K562 (cell line): ENCODE results near the gene HSF2BP. TPM values are rescaled to one million over a fixed set of nuclear protein-coding genes. Genes with fewer than 3 reads are reported as not detected.

Experiments used
- ATAC-seq: fragments of 200-7000 bp; cut with Tn5 transposase; 3 replicates; pipeline ENCODE4 v1.9.1; 2020; ENCODE audit warnings: moderate library complexity
- BruUV-seq: library from RNA; stranded (reverse); fragments of 400-500 nt; replicated peaks from 2 replicates; lab custom pipeline; 2021; lab: Mats Ljungman, UMichigan
- CTCF ChIA-PET: fragments of 300-600 bp; formaldehyde crosslinking; extraction: SDS; loops from one replicate; lab custom pipeline; 2021; ENCODE audit warnings: low intra/inter-chr PET ratio; lab: Yijun Ruan, JAX
- POLR2A ChIA-PET: fragments of 300-600, 350-650 bp; sonication (Branson Sonifier 250); formaldehyde crosslinking; extraction: SDS; loops from one replicate; lab custom pipeline; 2021; ENCODE audit warnings: antibody characterized with exemption, inconsistent platforms; lab: Yijun Ruan, JAX
- DNase-seq, 4 experiments: peaks; one replicate each; pipeline versions ENCODE4 v3.0.0 to v3.0.0-alpha.2; 2011 to 2018; ENCODE audit warnings: low spot score in 3 of 4, mixed read lengths in 3 of 4; ENCODE audit errors: extremely low read depth in 1 of 4
- FAIRE-seq: peaks from 2 replicates; lab custom pipeline; 2011; peaks lifted over from hg19 to GRCh38; lab: Jason Lieb, UNC
- H2AFZ ChIP-seq: 2 replicates; pipeline ENCODE4 v1.6.0; 2011; ENCODE audit warnings: low read depth, low read length, control low read depth, inconsistent platforms
- H3K27ac ChIP-seq: fragments of 200-600 bp; 3 replicates; pipeline ENCODE4 v1.8.0; 2011; ENCODE audit warnings: low read depth, mild to moderate bottlenecking, control low read depth, inconsistent platforms, low read length, moderate library complexity, mixed read lengths; ENCODE audit errors: extremely low read depth
- H3K27me3 ChIP-seq, 2 experiments: fragments of 300-600 bp in 1 of 2; 2 replicates in 1 of 2; 3 replicates in 1 of 2; pipeline versions ENCODE4 v1.6.0 to v1.8.0; 2011; ENCODE audit warnings: inconsistent platforms in 2 of 2, low read length in 2 of 2, mild to moderate bottlenecking in 1 of 2, mixed read lengths in 1 of 2, moderate library complexity in 1 of 2; ENCODE audit not compliant: control insufficient read depth in 2 of 2, insufficient read depth in 2 of 2
- H3K36me3 ChIP-seq: fragments of 300-600 bp; 3 replicates; pipeline ENCODE4 v1.8.0; 2011; ENCODE audit warnings: mild to moderate bottlenecking, low read length, inconsistent platforms; ENCODE audit not compliant: control insufficient read depth, insufficient read depth
- H3K4me1 ChIP-seq, 2 experiments: fragments of 200-600 bp in 1 of 2; replicated peaks in 1 of 2; 2 replicates in 1 of 2; 3 replicates in 1 of 2; pipeline versions ENCODE4 v1.5.1 to v1.8.0; 2011; ENCODE audit warnings: inconsistent platforms in 2 of 2, low read length in 2 of 2, mild to moderate bottlenecking in 1 of 2, mixed read lengths in 1 of 2, moderate library complexity in 1 of 2; ENCODE audit not compliant: control insufficient read depth in 2 of 2, insufficient read depth in 2 of 2
- H3K4me2 ChIP-seq: 2 replicates; pipeline ENCODE4 v1.6.1; 2011; ENCODE audit warnings: low read length, control low read depth, inconsistent platforms, mixed read lengths; ENCODE audit not compliant: insufficient read depth
- H3K4me3 ChIP-seq: fragments of 200-600 bp; sonication (generic), shearing (Covaris generic); 2 replicates; pipeline ENCODE4 v1.5.1; 2016; ENCODE audit warnings: control low read depth, inconsistent platforms
- H3K79me2 ChIP-seq: fragments of 200-600 bp; 3 replicates; pipeline ENCODE4 v1.8.0; 2011; ENCODE audit warnings: low read length, inconsistent platforms; ENCODE audit not compliant: control insufficient read depth, insufficient read depth
- H3K9ac ChIP-seq, 2 experiments: 2 replicates each; pipeline versions ENCODE4 v1.6.0 to v1.6.1; 2011; ENCODE audit warnings: low read depth in 2 of 2, low read length in 2 of 2, control low read depth in 1 of 2, inconsistent platforms in 1 of 2, mild to moderate bottlenecking in 1 of 2, mixed read lengths in 1 of 2; ENCODE audit not compliant: insufficient read depth in 1 of 2
- H3K9me1 ChIP-seq: one replicate; pipeline ENCODE4 v1.6.0; 2011; ENCODE audit warnings: inconsistent platforms, mild to moderate bottlenecking, low read length, moderate library complexity; ENCODE audit not compliant: control insufficient read depth, insufficient read depth
- H3K9me3 ChIP-seq: replicated peaks from 2 replicates; pipeline ENCODE4 v1.5.1; 2011; ENCODE audit warnings: low read depth, low read length, inconsistent platforms; ENCODE audit not compliant: control insufficient read depth, insufficient read depth
- H4K20me1 ChIP-seq: replicated peaks from 2 replicates; pipeline ENCODE4 v1.6.1; 2011; ENCODE audit warnings: low read length, inconsistent platforms, mixed read lengths; ENCODE audit not compliant: control insufficient read depth, insufficient read depth
- FOXJ3 ChIP-seq: sonication (generic); formaldehyde crosslinking; IDR thresholded peaks from 2 replicates; pipeline ENCODE4 v1.4.0; 2020; ENCODE audit warnings: mild to moderate bottlenecking, missing genetic modification reagents
- MYC ChIP-seq, 2 experiments: fragments of 250-450 bp in 1 of 2; sonication (Bioruptor Pico) in 1 of 2; IDR thresholded peaks; 2 replicates each; pipeline versions ENCODE4 v1.5.1 to v1.6.1; 2012 to 2021; ENCODE audit warnings: low read depth in 2 of 2, borderline replicate concordance in 1 of 2, improper control_type of control experiment in 1 of 2, low read length in 1 of 2, mild to moderate bottlenecking in 1 of 2, moderate library complexity in 1 of 2
- WGBS: fragments of 100-300 bp; shearing (Covaris generic); methylation state at CpG from one replicate; pipeline ENCODE4 v1.1.6; 2016; ENCODE audit warnings: low coverage, mixed read lengths; ENCODE audit not compliant: insufficient coverage; ENCODE audit errors: missing lambda C conversion rate; 5-methylcytosine and 5-hydroxymethylcytosine counted together
- in situ Hi-C: fragments of 300-500 bp; cut with MboI; formaldehyde crosslinking; loops from 4 replicates; pipeline ENCODE4 v1.15.0; 2018; ENCODE audit warnings: inconsistent platforms, mixed read lengths
- intact Hi-C: fragments of 100-400 bp; cut with micrococcal nuclease; formaldehyde crosslinking; loops from 2 replicates; pipeline ENCODE4 v1.14.2; 2022
- polyA plus RNA-seq, 8 experiments: library from polyadenylated mRNA; depleted of rRNA in 4 of 8; stranded (reverse) in 5 of 8; unstranded in 3 of 8; fragments of >200 nt; fragmentation: Nextera tagmentation in 2 of 8; fragmentation: Illumina TruSeq in 1 of 8; extraction: Ambion mirVana in 2 of 8; extraction: Trizol in 1 of 8; gene quantifications; 2 replicates each; pipeline versions ENCODE4 v1.2.1 to v1.2.3, GENCODE V29; 2011 to 2014; ENCODE audit warnings: inconsistent platforms in 1 of 8, missing spikeins in 1 of 8
- total RNA-seq, 7 experiments: library from RNA; depleted of rRNA in 6 of 7; stranded (reverse); fragments of >200 nt in 6 of 7; fragmentation: Illumina TruSeq in 2 of 7; extraction: Trizol in 2 of 7; gene quantifications; 2 replicates each; pipeline versions ENCODE4 v1.2.1 to v1.2.3, GENCODE V29; 2011 to 2021; ENCODE audit warnings: low replicate concordance in 1 of 7
- TF ChIP-seq, protein P1 (sequence below): fragments of 250-450 bp; sonication (Bioruptor Pico); IDR thresholded peaks from 2 replicates; pipeline ENCODE4 v1.5.0; 2022; ENCODE audit warnings: mild to moderate bottlenecking
- TF ChIP-seq, protein P2 (sequence below): fragments of 450-650 bp; IDR thresholded peaks from 2 replicates; pipeline ENCODE4 v1.6.1; 2017; ENCODE audit warnings: antibody characterized with exemption
- TF ChIP-seq, protein P3 (sequence below): fragments of 250-450 bp; sonication (Bioruptor Pico); IDR thresholded peaks from 2 replicates; pipeline ENCODE4 v1.5.0; 2021; ENCODE audit warnings: mild to moderate bottlenecking, moderate library complexity
- TF ChIP-seq, protein P4 (sequence below): fragments of 150-350 bp; conservative IDR thresholded peaks from 2 replicates; pipeline ENCODE4 v1.6.1; 2014; ENCODE audit warnings: low read length

Gene HSF2BP
- total and polyA plus RNA-seq, 9 of the 15 experiments (the other 6 are each of a cell fraction or from before 2014, with no cell fraction given) = 0.04 to 0.57 (median 0.20) TPM; not detected in 2

DNA sequence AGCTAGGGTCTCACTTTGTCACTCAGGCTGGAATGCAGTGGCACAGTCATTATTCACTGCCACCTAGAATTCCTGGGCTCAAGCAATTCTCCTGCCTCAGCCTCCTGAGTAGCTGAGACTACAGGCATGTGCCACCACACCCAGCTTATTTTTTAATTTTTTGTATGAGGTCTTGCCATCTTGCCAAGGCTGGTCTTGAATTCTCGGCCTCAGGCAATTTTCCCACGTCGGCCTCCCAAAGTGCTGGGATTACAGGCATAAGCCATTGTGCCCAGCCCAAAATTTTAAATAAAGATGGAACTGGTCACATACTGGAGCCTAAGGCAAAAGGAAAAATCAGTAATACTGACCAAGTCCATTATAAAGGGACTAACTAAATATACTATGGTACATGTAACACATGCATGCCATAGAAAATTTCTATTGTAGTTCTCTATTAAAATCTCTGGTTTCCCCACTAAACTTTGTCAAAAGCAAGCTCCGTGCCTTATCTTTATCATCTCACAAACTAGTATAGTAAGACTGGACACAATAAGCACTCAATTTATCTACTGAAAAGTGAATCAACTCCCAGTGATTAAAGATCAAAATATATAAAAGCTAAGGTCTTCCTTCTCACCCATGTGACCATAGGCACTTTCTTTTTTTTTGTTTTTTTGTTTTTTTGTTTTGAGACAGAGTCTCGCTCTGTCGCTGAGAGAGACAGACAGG, 61.6 kb downstream of the HSF2BP start (continued):
- TF ChIP-seq, protein P1, sequence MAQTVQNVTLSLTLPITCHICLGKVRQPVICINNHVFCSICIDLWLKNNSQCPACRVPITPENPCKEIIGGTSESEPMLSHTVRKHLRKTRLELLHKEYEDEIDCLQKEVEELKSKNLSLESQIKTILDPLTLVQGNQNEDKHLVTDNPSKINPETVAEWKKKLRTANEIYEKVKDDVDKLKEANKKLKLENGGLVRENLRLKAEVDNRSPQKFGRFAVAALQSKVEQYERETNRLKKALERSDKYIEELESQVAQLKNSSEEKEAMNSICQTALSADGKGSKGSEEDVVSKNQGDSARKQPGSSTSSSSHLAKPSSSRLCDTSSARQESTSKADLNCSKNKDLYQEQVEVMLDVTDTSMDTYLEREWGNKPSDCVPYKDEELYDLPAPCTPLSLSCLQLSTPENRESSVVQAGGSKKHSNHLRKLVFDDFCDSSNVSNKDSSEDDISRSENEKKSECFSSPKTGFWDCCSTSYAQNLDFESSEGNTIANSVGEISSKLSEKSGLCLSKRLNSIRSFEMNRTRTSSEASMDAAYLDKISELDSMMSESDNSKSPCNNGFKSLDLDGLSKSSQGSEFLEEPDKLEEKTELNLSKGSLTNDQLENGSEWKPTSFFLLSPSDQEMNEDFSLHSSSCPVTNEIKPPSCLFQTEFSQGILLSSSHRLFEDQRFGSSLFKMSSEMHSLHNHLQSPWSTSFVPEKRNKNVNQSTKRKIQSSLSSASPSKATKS (CRISPR knock-in tag) = no peak
- TF ChIP-seq MYC (IDR thresholded peaks at IDR 0.05; ENCODE audit: low read depth, low read length) (no peak), MYC (CRISPR knock-in tag; IDR thresholded peaks at IDR 0.05; ENCODE audit: borderline replicate concordance, low read depth) (no peak)
- TF ChIP-seq, protein P2, sequence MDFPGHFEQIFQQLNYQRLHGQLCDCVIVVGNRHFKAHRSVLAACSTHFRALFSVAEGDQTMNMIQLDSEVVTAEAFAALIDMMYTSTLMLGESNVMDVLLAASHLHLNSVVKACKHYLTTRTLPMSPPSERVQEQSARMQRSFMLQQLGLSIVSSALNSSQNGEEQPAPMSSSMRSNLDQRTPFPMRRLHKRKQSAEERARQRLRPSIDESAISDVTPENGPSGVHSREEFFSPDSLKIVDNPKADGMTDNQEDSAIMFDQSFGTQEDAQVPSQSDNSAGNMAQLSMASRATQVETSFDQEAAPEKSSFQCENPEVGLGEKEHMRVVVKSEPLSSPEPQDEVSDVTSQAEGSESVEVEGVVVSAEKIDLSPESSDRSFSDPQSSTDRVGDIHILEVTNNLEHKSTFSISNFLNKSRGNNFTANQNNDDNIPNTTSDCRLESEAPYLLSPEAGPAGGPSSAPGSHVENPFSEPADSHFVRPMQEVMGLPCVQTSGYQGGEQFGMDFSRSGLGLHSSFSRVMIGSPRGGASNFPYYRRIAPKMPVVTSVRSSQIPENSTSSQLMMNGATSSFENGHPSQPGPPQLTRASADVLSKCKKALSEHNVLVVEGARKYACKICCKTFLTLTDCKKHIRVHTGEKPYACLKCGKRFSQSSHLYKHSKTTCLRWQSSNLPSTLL = no peak

DNA sequence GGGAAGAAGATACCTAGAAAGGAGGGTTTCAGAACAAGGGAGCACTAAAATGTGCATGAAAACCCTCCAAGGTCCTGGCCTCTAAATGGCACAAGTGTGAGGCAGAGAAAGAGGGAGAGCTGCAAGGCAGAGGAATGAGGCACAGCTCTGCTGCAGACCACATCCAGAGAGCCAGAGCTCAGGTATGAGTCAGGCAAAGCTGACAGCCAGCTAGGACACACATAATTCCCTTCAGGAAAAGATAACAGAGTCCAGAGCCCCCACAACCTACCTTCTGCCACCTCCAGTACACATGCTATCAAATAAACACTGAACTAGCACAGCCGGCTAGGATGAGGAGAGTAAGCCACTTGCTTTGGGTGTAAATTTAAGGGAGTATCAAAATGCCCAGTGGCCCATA, 62.2 kb downstream of the HSF2BP start:
- DNase-seq (no peak), FAIRE-seq (no peak), ATAC-seq (no peak)
- no TSS peak for BruUV-seq
- Histone ChIP-seq H3K27ac (no peak overlapping the region), H4K20me1 (no peaks in the 10 kb centered on the region), H3K4me2 (no peak overlapping the region), H3K4me3 (no peak overlapping the region), H3K36me3 (no peaks in the 10 kb centered on the region), H2AFZ (no peak overlapping the region), H3K4me1 (no peaks in the 10 kb centered on the region), H3K9me1 (no peaks in the 10 kb centered on the region), H3K9ac (no peak overlapping the region), H3K27me3 (peaks cover 8 to 11% of the 10 kb centered on the region in 2 experiments; a peak in 4 of 5 replicates), H3K79me2 (no peaks in the 10 kb centered on the region), H3K9me3 (no peaks in the 10 kb centered on the region)
- intact Hi-C loops = no loop called here
- WGBS = 0% methylated on average over 1 of the region's 1 CpG
- POLR2A ChIA-PET = interaction anchor here (1.2 to 1.4 kb wide), 2 partner anchors 12 to 340 kb away, joined by 4 to 6 read pairs; no protein-coding TSS in a partner anchor
- CTCF ChIA-PET = no interaction called here
- TF ChIP-seq FOXJ3 = no peak
- TF ChIP-seq, protein P3, sequence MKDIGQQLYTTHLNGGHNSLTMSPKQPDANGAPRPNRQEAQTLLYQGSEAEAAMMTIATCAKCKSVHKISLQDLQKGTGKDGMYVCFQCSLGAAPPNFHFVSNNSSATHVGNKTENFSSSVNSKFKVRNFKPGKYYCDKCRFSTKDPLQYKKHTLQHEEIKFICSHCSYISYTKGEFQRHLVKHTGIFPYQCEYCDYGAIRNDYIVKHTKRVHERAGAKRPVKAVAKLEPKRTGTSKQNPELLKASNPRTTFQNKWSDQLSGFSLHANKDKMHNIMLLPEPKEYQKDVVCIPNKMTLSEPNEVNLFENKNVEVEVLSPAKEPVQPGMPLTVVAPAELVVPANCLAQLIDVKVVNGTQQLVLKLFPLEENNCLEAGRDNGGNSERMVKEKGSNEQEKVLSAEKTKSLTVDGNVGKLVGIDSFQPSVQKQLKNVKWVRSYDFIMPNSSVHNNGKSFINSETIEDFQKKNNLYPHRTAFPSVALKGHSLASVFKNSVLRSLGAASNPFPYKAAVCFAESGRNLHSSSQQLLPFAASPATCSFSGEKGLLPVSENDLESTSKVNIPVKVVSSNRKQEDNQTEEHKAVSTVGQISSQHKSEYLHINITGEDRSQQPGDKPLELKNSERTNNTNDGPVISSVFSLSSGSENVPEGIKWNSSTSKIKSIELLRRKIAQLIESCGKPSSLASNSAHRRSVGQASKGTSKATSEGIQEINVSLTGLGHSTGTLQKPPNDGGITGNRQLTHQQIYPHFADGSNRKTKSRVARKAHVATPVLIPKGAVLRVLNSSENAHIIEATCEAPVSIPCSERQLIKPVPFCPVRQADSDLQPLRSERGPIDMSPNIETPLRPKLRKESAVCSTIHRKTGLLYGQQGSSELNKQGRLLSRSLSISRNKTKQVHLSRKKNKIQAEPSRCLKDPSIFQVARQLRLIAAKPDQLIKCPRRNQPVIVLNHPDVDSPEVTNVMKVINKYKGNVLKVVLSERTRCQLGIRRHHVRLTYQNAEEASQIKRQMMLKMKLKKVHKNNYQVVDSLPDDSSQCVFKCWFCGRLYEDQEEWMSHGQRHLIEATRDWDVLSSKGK (CRISPR knock-in tag) = no peak
- TF ChIP-seq, protein P4, sequence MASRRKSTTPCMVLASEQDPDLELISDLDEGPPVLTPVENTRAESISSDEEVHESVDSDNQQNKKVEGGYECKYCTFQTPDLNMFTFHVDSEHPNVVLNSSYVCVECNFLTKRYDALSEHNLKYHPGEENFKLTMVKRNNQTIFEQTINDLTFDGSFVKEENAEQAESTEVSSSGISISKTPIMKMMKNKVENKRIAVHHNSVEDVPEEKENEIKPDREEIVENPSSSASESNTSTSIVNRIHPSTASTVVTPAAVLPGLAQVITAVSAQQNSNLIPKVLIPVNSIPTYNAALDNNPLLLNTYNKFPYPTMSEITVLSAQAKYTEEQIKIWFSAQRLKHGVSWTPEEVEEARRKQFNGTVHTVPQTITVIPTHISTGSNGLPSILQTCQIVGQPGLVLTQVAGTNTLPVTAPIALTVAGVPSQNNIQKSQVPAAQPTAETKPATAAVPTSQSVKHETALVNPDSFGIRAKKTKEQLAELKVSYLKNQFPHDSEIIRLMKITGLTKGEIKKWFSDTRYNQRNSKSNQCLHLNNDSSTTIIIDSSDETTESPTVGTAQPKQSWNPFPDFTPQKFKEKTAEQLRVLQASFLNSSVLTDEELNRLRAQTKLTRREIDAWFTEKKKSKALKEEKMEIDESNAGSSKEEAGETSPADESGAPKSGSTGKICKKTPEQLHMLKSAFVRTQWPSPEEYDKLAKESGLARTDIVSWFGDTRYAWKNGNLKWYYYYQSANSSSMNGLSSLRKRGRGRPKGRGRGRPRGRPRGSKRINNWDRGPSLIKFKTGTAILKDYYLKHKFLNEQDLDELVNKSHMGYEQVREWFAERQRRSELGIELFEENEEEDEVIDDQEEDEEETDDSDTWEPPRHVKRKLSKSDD = no peak
- in situ Hi-C loops = no loop called here
